GM21360 (cell line): Measurements from ENCODE around the gene STXBP6.

Experiments used
- ATAC-seq: cut with Tn5 transposase; IDR thresholded peaks from one replicate; pipeline ENCODE4 v1.9.1; 2021; ENCODE audit warnings: mild to moderate bottlenecking, moderate library complexity; ENCODE audit not compliant: unreplicated experiment

STXBP6 gene

DNA sequence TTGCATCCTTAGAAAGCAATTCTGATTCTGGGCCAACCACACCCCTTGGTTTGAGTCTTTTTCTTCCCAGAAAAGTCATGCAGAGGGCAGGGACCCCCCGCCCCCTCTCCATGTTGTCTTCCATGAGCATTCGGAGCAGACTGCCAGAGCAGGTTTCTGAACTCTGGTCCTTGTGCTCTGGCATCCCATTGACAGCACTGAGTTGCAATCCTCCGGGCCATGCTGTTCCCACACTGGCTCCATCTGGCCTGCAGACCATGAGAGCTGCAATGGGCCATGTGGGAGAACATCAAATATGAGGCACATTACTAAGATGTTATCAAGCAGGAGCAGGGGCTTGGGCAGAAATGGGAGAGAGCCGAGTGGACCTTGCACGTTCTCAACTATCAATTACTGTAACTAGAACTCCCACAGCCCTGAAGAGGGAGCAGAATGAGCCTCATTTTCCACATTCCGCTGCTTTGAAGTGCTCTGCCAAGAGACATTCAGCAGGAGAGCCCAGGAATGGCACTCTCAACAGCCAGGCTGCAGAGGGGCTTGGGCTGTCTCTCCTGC is 157.4 kb downstream of the STXBP6 start:
- ATAC-seq: no peak

DNA sequence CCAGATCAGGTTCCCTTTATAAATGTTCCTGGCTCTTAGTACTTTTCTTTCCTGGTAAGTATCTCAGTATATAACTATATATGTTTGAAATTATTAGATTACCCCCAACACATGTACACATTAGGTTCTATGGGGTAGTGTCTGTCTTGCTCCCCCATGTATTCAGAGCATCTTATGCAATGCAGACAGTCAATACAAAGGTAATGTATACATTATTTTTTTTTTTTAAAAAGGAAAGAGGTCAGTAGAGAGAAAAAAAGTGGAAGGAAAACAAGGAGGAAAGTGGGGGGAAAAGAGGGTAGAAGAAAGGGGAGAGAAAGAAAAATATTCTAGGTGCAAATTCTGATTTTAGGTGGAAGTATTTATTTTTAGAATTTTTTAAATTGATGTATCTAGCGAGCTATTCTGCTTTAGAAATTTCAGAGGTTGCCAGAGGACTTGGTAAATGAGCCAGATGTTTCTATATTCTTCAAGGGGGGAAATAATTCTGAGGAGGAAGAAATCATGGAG is 157.9 kb downstream of the STXBP6 start:
- no peak for ATAC-seq

DNA sequence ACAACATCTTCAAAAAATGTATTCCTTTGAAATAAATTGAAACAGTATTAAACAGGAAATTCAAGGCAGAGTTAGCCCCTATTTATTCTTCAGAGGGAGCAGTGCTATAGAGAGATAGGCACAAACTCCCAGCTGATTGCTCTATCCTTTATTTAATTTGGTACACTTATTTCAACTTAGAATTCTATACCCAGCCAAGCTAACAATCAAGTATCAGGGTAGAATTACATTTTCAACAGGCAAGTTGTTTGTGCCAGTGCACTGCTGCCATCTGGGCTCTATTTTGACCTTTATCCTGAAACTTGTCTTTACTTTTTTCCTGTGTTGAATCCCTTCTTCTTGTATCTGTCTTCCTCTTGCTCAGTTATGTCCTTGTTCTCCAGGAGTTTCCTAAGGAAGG is 159.2 kb downstream of the STXBP6 start:
- no peak for ATAC-seq

DNA sequence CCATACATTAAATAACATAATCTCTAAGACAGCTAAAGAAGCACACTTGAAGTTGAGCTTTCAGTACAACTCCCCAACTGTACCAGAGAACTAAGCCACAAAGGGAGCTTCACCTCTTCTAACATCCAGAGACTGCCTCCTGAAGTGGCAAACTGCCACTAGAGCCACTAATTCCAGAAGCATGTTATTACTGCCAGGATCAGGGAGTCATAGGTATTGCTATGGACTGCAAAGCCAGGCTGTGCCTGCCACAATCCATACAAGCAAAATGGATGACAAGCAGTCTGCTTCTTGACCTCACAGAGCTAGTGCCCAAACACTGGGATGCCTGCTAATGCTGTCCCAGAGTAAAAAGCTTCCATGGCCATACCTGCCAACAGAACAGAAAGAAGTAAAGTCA is 160.1 kb downstream of the STXBP6 start:
- ATAC-seq: no peak

DNA sequence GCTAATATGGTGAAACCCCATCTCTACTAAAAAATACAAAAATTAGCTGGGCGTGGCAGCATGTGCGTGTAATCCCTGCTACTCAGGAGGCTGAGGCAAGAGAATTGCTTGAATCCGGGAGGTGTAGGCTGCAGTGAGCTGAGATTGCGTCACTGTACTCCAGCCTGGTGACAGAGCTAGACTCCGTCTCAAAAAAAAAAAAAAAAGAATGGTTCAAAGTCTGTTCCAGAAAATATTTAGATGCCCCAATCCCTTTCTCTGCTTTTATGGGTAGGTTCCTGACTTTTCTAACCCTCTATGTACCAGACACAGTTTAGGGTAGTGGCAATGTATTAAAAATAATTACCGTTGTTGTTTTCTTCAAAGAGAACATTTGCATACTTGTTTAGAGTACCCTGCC is 161.4 kb downstream of the STXBP6 start:
- ATAC-seq: no peak

DNA sequence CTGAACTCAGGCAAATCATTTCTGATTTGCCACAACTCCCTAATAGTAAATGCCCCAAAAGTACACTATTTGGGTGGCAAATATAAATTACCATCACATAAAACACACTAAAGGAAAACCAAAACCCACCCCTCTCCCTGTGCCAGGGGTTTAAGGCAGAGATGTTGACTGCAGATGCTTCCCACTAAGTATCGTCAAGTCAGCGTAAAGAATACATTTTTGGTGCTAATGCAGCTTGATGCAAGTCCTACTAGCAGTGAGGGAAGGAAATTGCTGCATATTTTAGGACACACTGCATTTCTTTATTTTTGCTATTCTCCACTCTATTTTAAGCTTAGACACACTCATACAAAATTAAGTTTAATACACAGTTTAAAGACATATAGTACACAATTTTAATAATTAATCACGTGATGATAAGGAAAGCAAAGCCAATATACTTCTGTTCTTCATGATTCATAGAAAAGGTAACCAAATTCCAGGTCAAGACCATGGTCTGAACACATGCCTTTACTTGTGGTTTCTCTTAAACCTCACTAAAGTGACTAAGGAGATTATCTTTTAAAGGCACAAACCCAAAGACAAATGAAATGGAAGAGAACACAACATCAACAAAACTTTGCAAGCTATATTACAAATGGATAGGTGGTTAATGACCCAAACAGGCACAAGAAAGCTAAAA is 162.2 kb downstream of the STXBP6 start:
- no peak for ATAC-seq

DNA sequence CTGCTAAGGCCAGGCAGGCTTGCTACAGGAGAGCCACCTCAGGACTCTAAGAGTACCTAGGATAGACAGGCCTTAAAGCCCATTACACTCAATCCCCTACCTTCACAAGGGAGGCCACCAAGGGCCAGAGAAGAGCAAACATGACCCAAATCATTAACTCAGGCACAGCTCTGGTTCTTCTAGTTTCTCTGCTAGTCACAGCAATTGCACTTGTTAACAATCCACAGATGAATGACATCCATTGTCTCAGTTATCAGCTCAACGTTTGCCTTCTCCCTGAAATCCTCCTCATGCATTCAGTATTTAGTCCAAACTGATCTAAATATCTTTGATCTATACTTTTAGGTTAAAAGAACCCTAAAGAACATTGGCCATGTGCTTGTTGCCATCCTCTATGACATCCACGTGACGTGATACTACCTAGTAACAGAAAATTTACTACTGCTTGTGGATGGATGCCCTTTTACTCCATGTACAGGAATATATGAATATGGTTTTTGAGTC is 164.5 kb downstream of the STXBP6 start:
- no peak for ATAC-seq

DNA sequence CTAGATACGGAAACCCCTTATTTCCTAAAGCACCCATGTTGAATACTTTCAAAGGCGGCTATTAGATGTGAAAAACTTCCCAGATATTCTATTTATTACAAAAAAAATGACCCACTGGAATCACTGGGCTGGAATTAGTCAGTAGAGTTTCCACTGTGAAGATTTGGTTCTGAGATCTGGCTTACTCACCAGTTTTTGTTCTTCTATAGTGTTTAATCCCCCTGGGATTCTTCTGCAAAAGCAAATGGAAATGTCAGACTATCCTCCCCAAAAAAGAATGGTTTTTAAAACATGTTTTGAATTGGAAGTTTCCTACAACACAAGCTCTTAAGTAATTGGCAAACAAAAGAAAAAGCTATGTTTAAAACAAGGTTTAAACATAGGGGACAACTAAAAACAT is 166.4 kb downstream of the STXBP6 start:
- no peak for ATAC-seq

DNA sequence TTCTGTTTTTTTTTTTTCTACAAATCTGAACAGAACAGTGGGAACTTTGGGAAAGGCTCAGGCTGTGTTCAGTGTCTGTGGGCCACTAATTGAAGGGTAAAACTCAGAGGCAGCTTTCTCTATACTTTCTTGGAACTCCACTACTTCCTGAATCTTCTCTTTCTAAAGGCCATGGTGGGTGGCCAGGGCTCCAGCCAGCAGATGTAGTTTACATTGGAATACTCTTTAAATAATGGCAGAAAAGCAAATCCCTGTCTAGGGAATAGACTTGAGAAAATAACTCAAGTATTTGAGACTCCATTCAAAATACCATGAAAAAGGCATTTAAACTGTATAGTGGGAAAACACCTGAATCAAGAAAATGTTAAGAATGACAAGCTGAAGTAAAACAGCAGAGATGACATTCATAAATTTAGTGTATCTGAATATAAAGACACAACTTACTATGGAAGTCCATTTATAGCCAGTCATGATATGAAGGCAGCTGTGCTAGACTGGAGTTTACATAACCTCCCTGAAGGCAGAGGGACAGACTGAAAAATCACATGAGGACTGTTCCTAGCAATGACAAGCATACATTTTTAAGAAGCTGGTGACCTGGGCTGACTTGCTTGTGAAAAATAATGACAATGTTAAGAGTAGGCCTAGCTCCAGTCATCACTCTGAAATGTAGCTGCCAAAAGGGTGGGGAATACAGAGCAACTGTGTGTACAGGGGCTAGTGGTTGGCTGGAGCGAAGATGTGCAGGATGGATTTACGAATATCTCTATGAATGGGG is 168.6 kb downstream of the STXBP6 start:
- ATAC-seq: no peak

DNA sequence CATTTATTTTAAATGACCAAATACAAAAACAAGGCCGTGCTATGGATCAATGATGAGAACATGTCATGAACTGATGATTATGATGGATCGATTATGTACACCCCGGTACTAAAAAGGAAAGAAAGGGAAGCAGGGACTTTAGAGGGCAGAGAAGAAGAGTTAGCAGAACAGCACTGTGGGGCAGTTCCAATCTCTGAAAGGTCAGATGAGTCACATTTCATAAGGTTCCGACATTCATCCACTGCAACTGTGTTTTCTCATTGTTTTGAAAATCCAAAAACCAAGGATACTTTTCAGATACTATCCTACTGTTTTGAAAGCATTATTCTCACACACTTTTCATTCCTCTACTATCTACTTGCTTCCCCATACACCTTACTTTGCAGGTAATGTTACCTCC is 169.3 kb downstream of the STXBP6 start:
- no peak for ATAC-seq

DNA sequence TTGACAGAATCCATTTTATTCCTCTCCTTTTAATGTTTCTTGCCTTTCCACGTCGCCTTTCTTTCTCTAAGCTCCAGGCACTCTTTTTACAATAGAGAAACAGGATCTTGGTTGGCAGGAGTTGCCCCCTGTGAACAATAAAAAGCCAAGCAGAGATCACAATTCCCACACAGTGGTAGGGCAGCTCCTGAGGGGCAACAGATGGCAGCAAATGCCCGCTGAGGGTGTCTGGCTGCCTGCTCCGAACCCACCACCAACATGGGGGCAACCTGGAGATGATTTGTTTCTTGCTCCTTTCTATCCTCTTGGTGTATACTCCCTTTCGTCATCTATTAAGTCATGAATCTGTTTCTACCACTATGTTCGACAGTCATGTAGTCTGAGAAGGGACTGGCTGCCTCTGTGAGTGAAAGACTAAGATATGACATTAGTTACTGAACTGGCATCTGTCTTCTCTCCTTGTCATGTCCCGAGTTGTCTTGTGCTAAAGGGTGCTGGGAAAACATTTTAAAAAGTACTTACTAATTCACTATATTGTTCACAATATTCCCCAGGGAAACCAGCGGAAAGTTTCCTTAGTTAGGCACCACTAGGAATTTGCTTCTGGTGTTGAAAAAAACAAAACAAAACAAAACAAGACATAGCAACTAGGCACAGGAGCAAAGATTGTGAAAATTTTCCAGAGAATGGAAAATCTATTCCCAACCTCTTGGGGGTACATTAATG is 170.1 kb downstream of the STXBP6 start:
- no peak for ATAC-seq

DNA sequence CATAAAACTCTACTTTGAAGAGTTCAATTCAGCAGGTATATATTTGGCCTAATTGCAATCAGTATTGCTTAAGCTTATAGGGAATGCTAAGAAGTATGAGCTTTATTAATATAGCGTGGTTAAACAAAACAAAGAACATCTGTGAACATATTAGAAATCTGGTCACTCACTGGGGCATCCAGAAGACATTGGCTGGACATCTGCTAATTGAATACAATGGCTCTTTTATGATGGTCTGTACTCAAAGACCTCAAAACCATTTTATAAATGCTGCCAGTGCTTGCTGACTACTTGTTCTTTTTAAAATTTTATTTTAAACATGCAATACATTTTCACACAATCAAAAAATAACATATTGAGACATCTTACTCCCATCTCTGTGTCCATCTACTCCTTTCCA is 173.0 kb downstream of the STXBP6 start:
- no peak for ATAC-seq

DNA sequence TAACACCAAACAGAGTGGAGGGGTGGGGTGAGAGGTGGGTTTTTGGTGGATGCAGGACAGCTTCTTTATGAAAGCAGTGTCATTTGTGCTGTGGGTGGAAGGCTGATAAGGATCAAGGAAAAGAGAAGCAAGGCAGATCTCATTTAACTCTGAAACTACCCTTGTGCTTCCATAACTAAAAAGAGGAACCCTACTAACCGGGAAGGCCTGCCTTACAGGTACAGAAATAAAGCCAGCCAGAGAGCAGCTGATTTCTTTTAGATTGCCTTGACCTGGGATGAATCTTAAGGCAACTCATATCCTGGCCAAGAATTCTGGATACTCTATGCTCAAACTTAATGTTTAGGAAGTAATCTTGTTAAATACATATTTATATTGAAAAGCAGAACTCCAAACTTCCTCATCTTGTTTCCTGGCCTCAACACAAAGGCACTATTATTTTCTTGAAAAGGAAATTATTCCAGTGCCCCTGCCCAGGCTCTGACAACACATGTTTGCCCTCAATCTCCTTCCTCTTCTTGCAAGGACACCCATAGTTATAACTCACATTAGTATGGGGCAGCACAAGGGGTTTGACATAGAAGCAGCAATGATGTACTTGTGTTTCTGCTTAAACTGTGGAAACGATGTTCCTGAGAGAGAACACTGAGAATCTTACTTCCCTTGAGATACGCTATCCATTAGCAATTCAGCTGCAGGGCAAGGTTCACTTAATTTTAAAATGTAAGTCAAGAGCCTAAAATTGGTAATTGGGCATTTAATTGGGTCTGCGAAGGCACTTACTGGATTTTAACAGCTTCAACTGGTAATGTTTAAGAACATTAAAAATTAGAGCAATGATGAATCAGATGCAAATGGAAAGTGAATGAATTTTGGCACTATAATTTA is 173.7 kb downstream of the STXBP6 start:
- no peak for ATAC-seq

DNA sequence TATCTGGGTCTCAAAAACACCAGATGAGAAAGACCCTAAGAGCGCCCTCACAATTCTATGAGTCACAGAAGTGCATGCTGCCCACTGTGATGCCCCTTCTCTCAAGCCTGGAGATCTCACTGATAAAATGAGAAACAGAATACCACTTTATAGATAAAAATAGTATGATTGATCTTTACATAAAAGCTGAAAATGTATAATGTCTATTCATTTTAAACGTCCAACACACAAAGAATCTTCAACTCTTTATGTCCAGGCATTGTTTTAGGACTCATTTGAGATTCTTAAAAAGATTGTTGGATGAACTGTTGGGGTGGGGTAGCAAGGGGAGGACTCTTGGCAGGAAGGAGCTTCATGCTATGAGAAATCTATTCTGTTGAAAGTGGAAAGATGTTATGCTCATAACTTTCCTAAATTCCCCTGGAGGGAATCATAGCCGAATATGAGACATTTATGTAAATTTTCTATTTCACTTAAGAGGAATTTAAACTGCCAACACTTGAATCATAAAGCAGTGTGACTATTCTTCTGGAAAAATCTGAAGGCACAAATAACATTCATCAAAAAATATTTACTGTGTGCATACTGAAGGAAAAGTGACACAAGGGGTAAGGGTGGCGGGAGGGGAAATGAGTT is 174.6 kb downstream of the STXBP6 start:
- ATAC-seq: no peak

DNA sequence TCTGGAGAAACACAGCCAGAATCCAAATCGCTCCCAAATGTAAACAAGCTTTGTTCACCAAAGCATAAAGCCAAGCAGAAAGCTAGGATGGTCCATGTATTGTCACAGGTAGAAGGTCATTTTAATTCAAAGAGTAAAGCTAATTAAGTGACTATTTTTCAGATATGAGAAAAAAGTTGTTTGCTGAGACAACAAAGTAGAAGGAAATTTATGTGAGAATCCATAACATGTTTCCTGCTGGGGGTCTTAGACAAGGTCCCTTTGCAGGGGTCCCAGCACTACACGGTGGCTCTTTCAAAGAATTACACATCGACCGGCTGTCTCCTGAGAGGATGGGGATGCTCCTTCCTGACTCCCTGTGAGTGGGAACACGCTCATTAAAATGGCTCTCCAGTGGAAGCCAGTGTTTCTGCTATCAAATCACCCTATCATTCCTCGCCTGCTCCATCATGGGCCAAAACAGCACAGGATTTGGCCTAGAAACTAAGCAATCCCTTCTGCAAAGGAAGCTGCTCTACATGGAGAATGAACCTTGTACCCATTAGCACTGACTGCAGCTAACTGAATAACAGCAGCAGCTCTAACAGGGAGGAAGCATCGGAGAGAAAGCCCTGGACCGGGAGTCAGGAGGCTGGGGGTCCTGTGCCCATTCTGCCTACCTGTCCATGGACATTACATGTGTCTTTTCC is 175.3 kb downstream of the STXBP6 start:
- ATAC-seq: no peak

DNA sequence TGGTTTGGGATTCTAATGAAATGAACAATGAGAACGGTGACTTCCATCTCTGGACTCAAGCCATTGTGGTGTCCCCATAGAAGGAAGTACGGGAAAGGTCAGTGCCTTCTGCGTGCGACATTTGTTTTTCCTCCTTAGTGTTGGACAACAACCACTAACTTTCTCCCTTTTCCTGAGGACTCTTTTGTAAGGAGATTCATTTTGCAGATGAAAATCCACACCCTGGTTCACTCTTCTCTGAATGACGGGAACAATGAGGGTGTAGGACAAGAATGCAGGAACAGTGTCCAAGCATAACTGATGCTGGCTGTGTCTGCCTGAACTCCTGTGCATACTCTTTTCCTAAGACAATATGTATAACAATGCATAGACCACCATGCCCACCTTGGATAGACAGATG is 176.4 kb downstream of the STXBP6 start:
- no peak for ATAC-seq

DNA sequence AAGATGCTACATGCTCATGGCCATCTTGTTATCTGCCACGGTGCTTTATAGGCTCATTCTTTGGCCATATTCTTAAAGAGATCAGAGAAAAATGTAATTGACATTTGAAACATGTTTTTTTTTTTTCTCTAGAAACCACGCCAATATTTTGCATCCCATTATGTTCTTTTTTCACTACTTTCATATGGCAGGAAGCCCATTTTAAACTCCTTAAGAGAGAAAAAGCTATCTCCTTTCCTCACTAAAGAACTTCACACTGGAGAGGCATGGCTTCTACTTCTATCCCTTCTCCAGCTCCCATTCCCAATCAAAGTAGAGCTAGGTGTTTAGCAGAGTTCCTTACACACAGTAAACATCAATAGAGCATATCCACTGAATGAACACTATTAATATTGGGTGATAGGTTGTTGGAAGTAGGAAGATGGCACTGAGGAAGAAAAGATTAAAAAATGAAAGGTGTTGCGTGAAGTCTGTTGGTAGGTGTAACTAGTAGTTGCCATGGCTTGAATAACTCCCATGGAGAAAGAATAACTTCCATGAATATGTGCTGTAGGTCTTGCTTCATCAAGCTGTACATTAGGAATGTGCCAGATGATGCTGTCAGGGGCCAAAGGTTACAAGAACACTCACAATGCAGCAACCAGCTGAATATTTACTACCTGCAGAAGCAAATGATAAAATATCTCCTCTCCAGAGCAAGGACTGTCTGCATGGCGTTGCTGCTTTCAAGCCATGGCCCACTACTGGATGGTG is 178.8 kb downstream of the STXBP6 start:
- ATAC-seq: no peak

DNA sequence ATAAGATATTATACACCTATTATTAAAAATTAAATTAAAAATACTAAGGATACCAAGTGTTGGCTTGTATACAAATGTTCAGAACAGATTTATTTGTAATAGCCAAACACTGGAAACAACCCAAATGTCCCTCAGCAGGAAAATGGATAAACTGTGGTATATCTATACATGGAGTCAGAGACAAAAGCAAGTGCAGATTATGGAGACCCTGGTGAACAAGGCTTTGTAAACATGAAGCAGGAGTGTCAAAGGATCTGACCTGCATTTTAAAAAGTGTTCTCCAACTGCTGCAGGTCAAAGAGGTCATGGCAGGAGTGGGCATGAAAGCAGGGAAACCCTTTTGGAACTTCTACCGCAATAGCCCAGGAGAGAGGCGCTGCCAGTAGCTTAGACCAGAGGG is 181.6 kb downstream of the STXBP6 start:
- ATAC-seq: no peak
